Astrocyte (in vitro differentiated cells and primary cell): ENCODE measurements around the gene PLXDC1.

ENCODE experiments used
- EZH2 ChIP-seq: IDR thresholded peaks from 2 replicates; pipeline ENCODE4 v1.6.1; 2012; ENCODE audit warnings: mild to moderate bottlenecking, low read length, inconsistent platforms; ENCODE audit not compliant: insufficient read depth
- TF ChIP-seq, protein P1 (sequence below): IDR thresholded peaks from 2 replicates; pipeline ENCODE4 v1.5.1; 2011; ENCODE audit warnings: low read depth, mild to moderate bottlenecking, inconsistent platforms, low read length, moderate library complexity; ENCODE audit not compliant: insufficient read depth

GRCh38 chr17:39079836-39080235 is 71.6 kb downstream of the PLXDC1 start:
- TF ChIP-seq, protein P1, sequence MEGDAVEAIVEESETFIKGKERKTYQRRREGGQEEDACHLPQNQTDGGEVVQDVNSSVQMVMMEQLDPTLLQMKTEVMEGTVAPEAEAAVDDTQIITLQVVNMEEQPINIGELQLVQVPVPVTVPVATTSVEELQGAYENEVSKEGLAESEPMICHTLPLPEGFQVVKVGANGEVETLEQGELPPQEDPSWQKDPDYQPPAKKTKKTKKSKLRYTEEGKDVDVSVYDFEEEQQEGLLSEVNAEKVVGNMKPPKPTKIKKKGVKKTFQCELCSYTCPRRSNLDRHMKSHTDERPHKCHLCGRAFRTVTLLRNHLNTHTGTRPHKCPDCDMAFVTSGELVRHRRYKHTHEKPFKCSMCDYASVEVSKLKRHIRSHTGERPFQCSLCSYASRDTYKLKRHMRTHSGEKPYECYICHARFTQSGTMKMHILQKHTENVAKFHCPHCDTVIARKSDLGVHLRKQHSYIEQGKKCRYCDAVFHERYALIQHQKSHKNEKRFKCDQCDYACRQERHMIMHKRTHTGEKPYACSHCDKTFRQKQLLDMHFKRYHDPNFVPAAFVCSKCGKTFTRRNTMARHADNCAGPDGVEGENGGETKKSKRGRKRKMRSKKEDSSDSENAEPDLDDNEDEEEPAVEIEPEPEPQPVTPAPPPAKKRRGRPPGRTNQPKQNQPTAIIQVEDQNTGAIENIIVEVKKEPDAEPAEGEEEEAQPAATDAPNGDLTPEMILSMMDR: no peak
- TF ChIP-seq EZH2: no peak
